ENCODE results near the gene ZBTB9.

The ZBTB9 gene

DNA sequence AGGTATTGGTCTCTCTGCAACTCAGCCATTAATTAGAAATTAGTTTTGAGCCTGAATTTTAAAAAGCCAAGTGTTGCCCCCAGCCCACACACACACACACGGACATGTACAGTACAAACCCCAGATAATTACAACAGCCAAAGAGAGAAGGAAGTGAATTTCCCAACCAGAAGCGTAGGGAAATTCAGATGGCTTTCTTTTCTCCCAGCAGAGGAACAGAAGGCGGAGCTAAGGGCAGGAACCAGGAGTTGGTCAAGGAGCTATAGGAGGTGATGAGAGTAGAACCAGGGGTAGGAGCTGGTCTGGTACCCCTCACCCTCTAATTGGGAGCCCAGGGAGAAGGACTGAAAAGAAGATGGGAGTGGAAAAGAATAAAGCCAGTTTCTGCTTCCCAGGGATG is 3.9 kb upstream of the ZBTB9 start:
- no peak for DNase-seq (ENCODE audit: extremely low spot score)
- ChIA-PET CTCF (interaction anchor here (1.1 to 1.5 kb wide), 2 partner anchors 10 to 18 kb away, joined by 3 to 6 read pairs; no protein-coding TSS in a partner anchor), POLR2A (no interaction called here)
- TF ChIP-seq, protein P1, sequence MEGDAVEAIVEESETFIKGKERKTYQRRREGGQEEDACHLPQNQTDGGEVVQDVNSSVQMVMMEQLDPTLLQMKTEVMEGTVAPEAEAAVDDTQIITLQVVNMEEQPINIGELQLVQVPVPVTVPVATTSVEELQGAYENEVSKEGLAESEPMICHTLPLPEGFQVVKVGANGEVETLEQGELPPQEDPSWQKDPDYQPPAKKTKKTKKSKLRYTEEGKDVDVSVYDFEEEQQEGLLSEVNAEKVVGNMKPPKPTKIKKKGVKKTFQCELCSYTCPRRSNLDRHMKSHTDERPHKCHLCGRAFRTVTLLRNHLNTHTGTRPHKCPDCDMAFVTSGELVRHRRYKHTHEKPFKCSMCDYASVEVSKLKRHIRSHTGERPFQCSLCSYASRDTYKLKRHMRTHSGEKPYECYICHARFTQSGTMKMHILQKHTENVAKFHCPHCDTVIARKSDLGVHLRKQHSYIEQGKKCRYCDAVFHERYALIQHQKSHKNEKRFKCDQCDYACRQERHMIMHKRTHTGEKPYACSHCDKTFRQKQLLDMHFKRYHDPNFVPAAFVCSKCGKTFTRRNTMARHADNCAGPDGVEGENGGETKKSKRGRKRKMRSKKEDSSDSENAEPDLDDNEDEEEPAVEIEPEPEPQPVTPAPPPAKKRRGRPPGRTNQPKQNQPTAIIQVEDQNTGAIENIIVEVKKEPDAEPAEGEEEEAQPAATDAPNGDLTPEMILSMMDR (IDR thresholded peaks at IDR 0.05; ENCODE audit: control extremely low read depth, extremely low read depth, low read depth, missing control alignments) = no peak

DNA sequence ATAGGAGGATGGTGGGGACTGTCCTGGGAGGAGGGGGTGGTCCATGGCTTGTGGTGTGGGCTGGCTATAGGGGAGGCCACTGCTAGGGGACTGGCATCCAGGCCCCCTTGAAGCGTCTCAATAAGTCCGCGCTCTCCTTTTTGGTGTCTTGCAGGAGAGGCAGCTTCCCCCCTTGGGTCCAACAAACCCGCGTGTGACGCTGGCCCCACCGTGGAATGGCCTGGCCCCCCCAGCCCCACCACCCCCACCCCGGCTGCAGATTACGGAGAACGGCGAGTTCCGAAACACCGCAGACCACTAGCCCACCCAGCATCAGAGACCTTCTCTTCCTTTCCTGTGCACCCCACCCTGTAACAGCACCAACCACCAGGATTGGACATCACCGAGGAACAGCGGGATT is 2.8 kb upstream of the ZBTB9 start:
- CTCF ChIA-PET = no interaction called here
- TF ChIP-seq, protein P1 (IDR thresholded peaks at IDR 0.05; ENCODE audit: control extremely low read depth, extremely low read depth, low read depth, missing control alignments) = no peak

GRCh38 chr6:33452496-33452895 is 1.9 kb upstream of the ZBTB9 start:
- TF ChIP-seq, protein P1 (IDR thresholded peaks at IDR 0.05; ENCODE audit: control extremely low read depth, extremely low read depth, low read depth, missing control alignments) = no peak

More for the DNA sequence above, 2.8 kb upstream of the ZBTB9 start:
- peak; percentile 7 for DNase-seq (ENCODE audit: extremely low spot score)
- POLR2A ChIA-PET = no interaction called here

DNA sequence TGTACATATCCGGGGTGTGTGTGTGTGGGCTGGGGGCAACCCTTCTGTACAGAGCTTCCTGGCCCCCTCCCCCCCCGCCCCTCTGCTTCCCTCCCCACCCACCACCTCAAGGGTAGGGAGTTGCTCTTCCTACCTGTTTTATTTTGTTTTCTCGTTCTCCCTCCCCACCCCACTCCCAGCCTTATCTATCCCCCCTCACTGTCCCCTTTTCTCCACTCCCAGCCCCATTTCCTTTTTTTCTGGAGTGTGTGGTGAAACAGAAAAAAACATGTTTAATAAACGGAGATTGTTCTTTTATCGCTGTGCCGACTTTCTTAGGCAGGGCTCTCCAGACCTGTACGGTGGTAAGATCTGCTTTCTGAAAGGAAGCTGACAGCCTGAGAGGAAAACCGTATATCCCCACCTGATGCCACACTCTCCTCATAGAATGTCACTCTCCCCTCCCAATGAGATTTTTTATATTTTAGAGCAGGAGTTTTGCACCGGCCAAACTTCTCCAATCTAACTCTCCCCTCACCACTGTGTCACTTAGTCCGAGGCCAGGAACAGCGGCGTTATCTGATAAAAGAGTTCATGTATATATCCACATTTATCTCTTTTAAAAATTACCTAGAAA is 875 bp upstream of the ZBTB9 start:
- TF ChIP-seq, protein P1 (IDR thresholded peaks at IDR 0.05; ENCODE audit: control extremely low read depth, extremely low read depth, low read depth, missing control alignments) = no peak
- no peak for DNase-seq (ENCODE audit: extremely low spot score)
- ChIA-PET POLR2A (no interaction called here), CTCF (interaction anchor here (0.7 to 1.7 kb wide), 9 partner anchors 13 to 189 kb away, joined by 3 to 7 read pairs (median 3); no protein-coding TSS in a partner anchor)

More at GRCh38 chr6:33452496-33452895, 1.9 kb upstream of the ZBTB9 start:
- ChIA-PET CTCF (no interaction called here), POLR2A (no interaction called here)
- no peak for DNase-seq (ENCODE audit: extremely low spot score)

GRCh38 chr6:33455051-33455450 is 675 bp downstream of the ZBTB9 start:
- DNase-seq (ENCODE audit: extremely low spot score) = no peak
- ChIA-PET POLR2A (no interaction called here), CTCF (interaction anchor here (1.0 to 1.7 kb wide), 5 partner anchors 13 to 246 kb away, joined by 3 to 7 read pairs (median 3); no protein-coding TSS in a partner anchor)
- TF ChIP-seq, protein P1 (IDR thresholded peaks at IDR 0.05; ENCODE audit: control extremely low read depth, extremely low read depth, low read depth, missing control alignments) = no peak

GRCh38 chr6:33456156-33456555 is 1.8 kb downstream of the ZBTB9 start:
- TF ChIP-seq, protein P1 (IDR thresholded peaks at IDR 0.05; ENCODE audit: control extremely low read depth, extremely low read depth, low read depth, missing control alignments) = no peak
- ChIA-PET CTCF (interaction anchor here (1.6 kb wide), 1 partner anchor 12 kb away, joined by 3 read pairs; no protein-coding TSS in a partner anchor), POLR2A (no interaction called here)
- DNase-seq (ENCODE audit: extremely low spot score) = no peak
